ENCODE data around the gene PUS1.

PUS1 gene

GRCh38 chr12:131915823-131916222 lies 13.3 kb upstream of the PUS1 start:
- no peak for DNase-seq (ENCODE audit: low spot score)

GRCh38 chr12:131916306-131917138 lies 12.6 kb upstream of the PUS1 start:
- DNase-seq (ENCODE audit: low spot score), result no peak

GRCh38 chr12:131917139-131917710 lies 11.9 kb upstream of the PUS1 start:
- DNase-seq (ENCODE audit: low spot score), result no peak

GRCh38 chr12:131917711-131918306 lies 11.3 kb upstream of the PUS1 start:
- no peak for DNase-seq (ENCODE audit: low spot score)

GRCh38 chr12:131918311-131919050 lies 10.6 kb upstream of the PUS1 start:
- no peak for DNase-seq (ENCODE audit: low spot score)

- DNase-seq (ENCODE audit: low spot score), result no peak
Observed at GRCh38 chr12:131919051-131919347, 10.1 kb upstream of the PUS1 start.

- no peak for DNase-seq (ENCODE audit: low spot score)
Observed at GRCh38 chr12:131919366-131920156, 9.5 kb upstream of the PUS1 start.

GRCh38 chr12:131920157-131920508 lies 8.9 kb upstream of the PUS1 start:
- DNase-seq (ENCODE audit: low spot score), result no peak

- DNase-seq (ENCODE audit: low spot score), result no peak
Observed at GRCh38 chr12:131920902-131921840, 7.9 kb upstream of the PUS1 start.

GRCh38 chr12:131921866-131922769 lies 7.0 kb upstream of the PUS1 start:
- no peak for DNase-seq (ENCODE audit: low spot score)

- DNase-seq (ENCODE audit: low spot score), result no peak
Observed at GRCh38 chr12:131922772-131923171, 6.3 kb upstream of the PUS1 start.

- no peak for DNase-seq (ENCODE audit: low spot score)
Observed at GRCh38 chr12:131923260-131923659, 5.8 kb upstream of the PUS1 start.

GRCh38 chr12:131927110-131928079 lies 1.7 kb upstream of the PUS1 start:
- DNase-seq (ENCODE audit: low spot score), result no peak

- no peak for DNase-seq (ENCODE audit: low spot score)
Observed at GRCh38 chr12:131928080-131928710, 881 bp upstream of the PUS1 start.

- no peak for DNase-seq (ENCODE audit: low spot score)
Observed at GRCh38 chr12:131929581-131930456, 743 bp downstream of the PUS1 start.

- no peak for DNase-seq (ENCODE audit: low spot score)
Observed at GRCh38 chr12:131930510-131930909, 1.4 kb downstream of the PUS1 start.

GRCh38 chr12:131933387-131933786 lies 4.3 kb downstream of the PUS1 start:
- no peak for DNase-seq (ENCODE audit: low spot score)
